CD4-positive, alpha-beta T cell treated with Interleukin-17A for 1 hour (primary cell): ENCODE data around the gene CTNND2.
"Not testable (repeated sequence)": the region's sequence is repeated elsewhere in the genome, so short reads cannot be mapped to it uniquely, and the experiment has no call there.

Experiments
- DNase-seq: peaks from one replicate; pipeline ENCODE4 v3.0.0-alpha.2; 2020

The CTNND2 gene

GRCh38 chr5:11656916-11657315 lies 247.3 kb downstream of the CTNND2 start:
- DNase-seq: no peak

GRCh38 chr5:11655681-11656080 lies 248.6 kb downstream of the CTNND2 start:
- DNase-seq: no peak

GRCh38 chr5:11650936-11651335 lies 253.3 kb downstream of the CTNND2 start:
- no peak for DNase-seq

GRCh38 chr5:11646141-11646540 lies 258.1 kb downstream of the CTNND2 start:
- DNase-seq: no peak

- no peak for DNase-seq
Observed at GRCh38 chr5:11642438-11642837, 261.8 kb downstream of the CTNND2 start.

GRCh38 chr5:11640158-11640873 lies 263.9 kb downstream of the CTNND2 start:
- DNase-seq: no peak

- DNase-seq: no peak
Observed at GRCh38 chr5:11622785-11623184, 281.5 kb downstream of the CTNND2 start.

GRCh38 chr5:11620172-11620571 lies 284.1 kb downstream of the CTNND2 start:
- no peak for DNase-seq

- no peak for DNase-seq
Observed at GRCh38 chr5:11619339-11620024, 284.8 kb downstream of the CTNND2 start.

GRCh38 chr5:11617080-11617479 lies 287.2 kb downstream of the CTNND2 start:
- DNase-seq: no peak

- not testable (repeated sequence) for DNase-seq
Observed at GRCh38 chr5:11616624-11617023, 287.6 kb downstream of the CTNND2 start.

- no peak for DNase-seq
Observed at GRCh38 chr5:11611011-11611410, 293.2 kb downstream of the CTNND2 start.

GRCh38 chr5:11609570-11610303 lies 294.5 kb downstream of the CTNND2 start:
- DNase-seq: no peak

GRCh38 chr5:11608530-11608929 lies 295.7 kb downstream of the CTNND2 start:
- no peak for DNase-seq

GRCh38 chr5:11607944-11608483 lies 296.2 kb downstream of the CTNND2 start:
- DNase-seq: no peak

- no peak for DNase-seq
Observed at GRCh38 chr5:11602298-11602697, 301.9 kb downstream of the CTNND2 start.

- DNase-seq: no peak
Observed at GRCh38 chr5:11599499-11599898, 304.7 kb downstream of the CTNND2 start.

- no peak for DNase-seq
Observed at GRCh38 chr5:11596657-11597071, 307.6 kb downstream of the CTNND2 start.

GRCh38 chr5:11596185-11596584 lies 308.1 kb downstream of the CTNND2 start:
- DNase-seq: no peak

- DNase-seq: no peak
Observed at GRCh38 chr5:11595045-11595444, 309.2 kb downstream of the CTNND2 start.

GRCh38 chr5:11594021-11594420 lies 310.2 kb downstream of the CTNND2 start:
- no peak for DNase-seq

- no peak for DNase-seq
Observed at GRCh38 chr5:11590475-11590874, 313.8 kb downstream of the CTNND2 start.

GRCh38 chr5:11588803-11589202 lies 315.4 kb downstream of the CTNND2 start:
- no peak for DNase-seq

- DNase-seq: no peak
Observed at GRCh38 chr5:11584017-11584416, 320.2 kb downstream of the CTNND2 start.
